Dendritic cell treated with granulocyte-macrophage colony-stimulating factor and Interleukin-4, amounts not matched to agents 40 ng/mL and 50 ng/mL, for 4 days (primary cell): ENCODE results near the gene P2RY12.
A peak's percentile ranks its signal among the peaks of the same experiment; 100 is the strongest.

ENCODE experiments used
- H3K27ac Mint-ChIP-seq: one replicate; pipeline ENCODE4 v1.8.0; 2022; ENCODE audit warnings: mild to moderate bottlenecking, mixed read lengths
- H3K27me3 Mint-ChIP-seq: one replicate; pipeline ENCODE4 v1.8.0; 2022; ENCODE audit warnings: mild to moderate bottlenecking, mixed read lengths
- H3K36me3 Mint-ChIP-seq: one replicate; pipeline ENCODE4 v1.8.0; 2022; ENCODE audit warnings: low read depth, mixed read lengths
- H3K4me1 Mint-ChIP-seq: one replicate; pipeline ENCODE4 v1.8.0; 2022; ENCODE audit warnings: low read depth, mixed read lengths
- H3K4me3 Mint-ChIP-seq: one replicate; pipeline ENCODE4 v1.8.0; 2022; ENCODE audit warnings: mild to moderate bottlenecking, moderate library complexity, mixed read lengths
- H3K9me3 Mint-ChIP-seq: one replicate; pipeline ENCODE4 v1.8.0; 2022; ENCODE audit warnings: mixed read lengths
- intact Hi-C: fragments of 100-400 bp; cut with micrococcal nuclease; formaldehyde crosslinking; loops from one replicate; pipeline ENCODE4 v1.15.0; 2022

P2RY12 gene

DNA sequence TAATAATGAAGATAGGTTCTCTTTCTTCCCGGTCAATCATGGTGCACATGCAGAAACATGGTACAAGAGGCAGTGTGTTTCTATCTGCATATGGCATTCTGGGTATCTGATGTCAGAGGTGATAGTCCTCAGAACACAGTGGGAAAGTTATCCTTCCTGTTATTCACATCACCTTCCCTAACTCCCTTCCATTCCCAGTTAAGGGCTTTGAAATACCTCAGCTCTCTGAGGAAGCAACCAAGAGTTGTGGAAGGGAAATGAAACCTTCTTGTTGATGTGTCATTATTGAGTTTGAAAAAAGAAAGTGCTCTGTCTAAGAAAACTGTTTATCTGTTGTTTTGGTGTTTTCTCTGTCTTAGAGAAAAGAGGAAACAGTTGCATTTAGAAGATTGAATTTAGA lies 33.3 kb downstream of the P2RY12 start:
- intact Hi-C loops: loop anchor here (2.0 kb wide), 1 partner anchor 22 kb away; the partner anchor contains the start of gene P2RY13
- H3K4me1 Mint-ChIP-seq: peaks cover 47% of the 10 kb centered on the region
- peak overlapping the region; percentile 26 for H3K4me3 Mint-ChIP-seq
- no peaks in the 10 kb centered on the region for H3K9me3 Mint-ChIP-seq
- peak overlapping the region; percentile 83 for H3K27ac Mint-ChIP-seq
- H3K27me3 Mint-ChIP-seq: no peaks in the 10 kb centered on the region
- H3K36me3 Mint-ChIP-seq: no peaks in the 10 kb centered on the region

DNA sequence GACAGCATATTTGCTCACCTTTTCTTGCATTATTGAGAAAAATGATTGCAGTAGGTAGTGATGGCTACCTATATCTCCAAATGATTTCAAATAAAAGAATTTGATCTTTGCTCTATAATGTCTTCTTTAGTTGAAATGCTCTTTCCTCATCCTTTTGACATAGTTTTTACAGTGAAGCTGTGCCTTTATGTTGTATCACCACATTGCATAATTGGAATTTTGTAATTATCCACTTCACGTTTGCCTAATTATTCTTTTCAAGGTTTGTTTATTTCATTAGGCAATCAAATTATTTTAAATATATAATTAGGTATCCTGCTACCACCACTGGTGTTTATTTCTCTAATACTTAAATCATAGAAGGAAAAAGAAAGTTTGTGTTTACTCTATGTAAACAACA lies 33.9 kb downstream of the P2RY12 start:
- Mint-ChIP-seq H3K36me3 (no peaks in the 10 kb centered on the region), H3K27me3 (no peaks in the 10 kb centered on the region), H3K27ac (peak overlapping the region; percentile 83), H3K4me3 (no peak overlapping the region), H3K9me3 (no peaks in the 10 kb centered on the region), H3K4me1 (peaks cover 53% of the 10 kb centered on the region)
- intact Hi-C loops: loop anchor here (2.0 kb wide), 1 partner anchor 22 kb away; the partner anchor contains the start of gene P2RY13

DNA sequence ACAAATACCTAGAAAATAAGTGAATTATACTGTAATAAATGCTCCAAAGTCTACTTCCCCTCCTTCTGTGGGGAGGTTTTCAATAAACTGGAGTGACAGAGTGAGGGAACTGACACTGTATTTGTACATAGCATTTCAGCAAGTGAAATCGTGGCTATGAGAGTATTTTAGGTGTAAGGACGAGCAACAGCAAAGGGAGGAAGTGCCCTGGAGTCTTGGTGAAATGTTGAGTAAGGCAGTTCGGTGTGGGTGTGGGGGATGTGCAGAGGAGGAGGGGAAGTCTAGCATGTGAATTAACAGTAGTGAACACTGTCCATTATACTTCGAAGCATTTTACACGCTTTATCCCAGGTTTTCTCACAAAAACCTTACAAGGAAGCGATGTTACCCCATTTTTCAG lies 37.1 kb downstream of the P2RY12 start:
- intact Hi-C loops: loop anchor here (5.0 kb wide), 1 partner anchor 35 kb away; the partner anchor contains the start of gene P2RY12
- H3K27ac Mint-ChIP-seq: peak overlapping the region; percentile 82
- H3K36me3 Mint-ChIP-seq: no peaks in the 10 kb centered on the region
- no peaks in the 10 kb centered on the region for H3K27me3 Mint-ChIP-seq
- peaks cover 56% of the 10 kb centered on the region for H3K4me1 Mint-ChIP-seq
- H3K4me3 Mint-ChIP-seq: no peak overlapping the region
- no peaks in the 10 kb centered on the region for H3K9me3 Mint-ChIP-seq

DNA sequence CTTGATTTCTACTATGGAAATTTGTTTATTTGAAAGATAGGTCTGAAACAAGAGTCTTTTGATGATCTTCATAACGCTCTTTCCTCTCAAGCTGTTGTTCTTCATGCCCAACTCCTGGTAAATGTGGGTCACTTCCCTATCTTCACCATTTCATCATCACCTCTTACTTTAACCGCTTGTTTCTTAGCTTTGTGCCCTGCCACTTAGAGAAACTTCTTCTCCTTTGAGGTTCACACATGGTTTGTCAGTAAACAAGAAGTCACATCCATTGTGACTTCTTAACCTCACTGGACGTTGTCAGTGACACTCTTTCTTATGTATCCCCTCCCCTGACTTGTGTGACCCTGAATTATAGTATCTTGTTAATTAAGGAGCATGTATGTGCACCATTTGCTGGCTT lies 38.3 kb downstream of the P2RY12 start:
- Mint-ChIP-seq H3K27ac (peak overlapping the region; percentile 82), H3K9me3 (no peaks in the 10 kb centered on the region), H3K36me3 (no peaks in the 10 kb centered on the region), H3K4me3 (peak overlapping the region; percentile 61), H3K27me3 (no peaks in the 10 kb centered on the region), H3K4me1 (peaks cover 49% of the 10 kb centered on the region)
- intact Hi-C loops: loop anchor here (5.0 kb wide), 1 partner anchor 36 kb away; the partner anchor contains the start of gene P2RY12

DNA sequence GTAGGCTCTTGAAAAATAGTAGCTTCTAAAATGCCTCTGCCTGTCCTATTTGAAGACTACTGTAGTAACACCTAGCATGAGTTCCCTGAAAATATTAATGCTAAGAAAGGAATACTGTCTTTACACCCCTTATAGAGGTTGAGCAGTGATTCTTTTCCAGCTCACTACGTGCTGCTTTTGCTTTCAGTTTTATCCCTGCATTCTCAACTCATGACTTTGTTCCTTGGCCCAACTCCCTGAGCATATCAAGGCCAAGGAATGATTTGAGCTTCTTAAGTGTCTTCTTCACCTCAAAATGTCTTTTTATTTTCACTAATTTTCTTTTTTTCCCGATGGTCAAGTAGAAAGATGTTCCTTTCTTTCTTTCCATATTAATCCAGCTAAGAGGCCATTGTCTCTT lies 38.7 kb downstream of the P2RY12 start:
- Mint-ChIP-seq H3K36me3 (no peaks in the 10 kb centered on the region), H3K9me3 (no peaks in the 10 kb centered on the region), H3K27me3 (no peaks in the 10 kb centered on the region), H3K4me3 (peak overlapping the region; percentile 61), H3K27ac (peak overlapping the region; percentile 82), H3K4me1 (peaks cover 47% of the 10 kb centered on the region)
- intact Hi-C loops: loop anchor here (5.0 kb wide), 1 partner anchor 36 kb away; the partner anchor contains the start of gene P2RY12

DNA sequence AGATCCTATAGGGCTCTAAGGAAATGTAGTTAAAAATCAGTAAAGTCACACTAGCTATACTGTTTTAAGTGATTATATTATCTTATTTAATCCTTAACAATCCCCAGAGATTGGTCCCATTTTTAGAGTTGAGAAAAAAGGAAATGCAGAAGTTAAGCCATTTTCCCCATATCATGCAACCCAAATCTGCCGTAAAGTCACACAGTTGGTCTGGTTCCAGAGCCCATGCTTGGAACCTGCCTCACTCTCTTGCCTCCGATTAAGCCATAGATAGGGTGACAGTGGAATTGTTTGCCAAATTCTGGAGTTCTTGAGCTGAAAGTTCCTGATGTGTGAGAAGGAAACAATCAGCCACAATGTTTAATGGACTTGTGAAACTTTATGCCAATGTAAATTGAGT lies 52.9 kb downstream of the P2RY12 start:
- Mint-ChIP-seq H3K27me3 (no peaks in the 10 kb centered on the region), H3K4me1 (peaks cover 48% of the 10 kb centered on the region), H3K36me3 (peaks cover 6% of the 10 kb centered on the region), H3K4me3 (no peak overlapping the region), H3K9me3 (no peaks in the 10 kb centered on the region), H3K27ac (no peak overlapping the region)
- intact Hi-C loops: no loop called here

DNA sequence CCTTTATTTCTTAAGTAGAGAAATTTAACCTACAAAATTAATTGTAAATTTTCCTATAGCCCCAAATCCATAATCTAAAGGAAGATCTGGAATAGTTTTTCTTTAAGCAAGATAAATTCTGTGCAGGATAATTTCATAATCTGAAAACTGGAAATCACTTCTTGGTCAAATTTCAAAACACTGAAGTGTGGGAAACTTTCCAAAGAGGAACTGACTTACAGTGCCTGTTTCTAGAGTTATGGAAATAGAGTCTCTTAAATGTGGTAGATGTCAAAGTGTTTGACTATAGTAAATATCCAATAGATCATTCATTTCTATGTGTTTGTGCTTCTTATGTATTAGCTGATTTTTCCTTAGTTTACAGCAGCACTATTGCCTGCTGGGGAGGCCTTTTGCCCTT lies 53.7 kb downstream of the P2RY12 start:
- Mint-ChIP-seq H3K9me3 (no peaks in the 10 kb centered on the region), H3K27ac (peak overlapping the region; percentile 39), H3K4me1 (peaks cover 56% of the 10 kb centered on the region), H3K27me3 (no peaks in the 10 kb centered on the region), H3K36me3 (peaks cover 6% of the 10 kb centered on the region), H3K4me3 (no peak overlapping the region)
- intact Hi-C loops: no loop called here

DNA sequence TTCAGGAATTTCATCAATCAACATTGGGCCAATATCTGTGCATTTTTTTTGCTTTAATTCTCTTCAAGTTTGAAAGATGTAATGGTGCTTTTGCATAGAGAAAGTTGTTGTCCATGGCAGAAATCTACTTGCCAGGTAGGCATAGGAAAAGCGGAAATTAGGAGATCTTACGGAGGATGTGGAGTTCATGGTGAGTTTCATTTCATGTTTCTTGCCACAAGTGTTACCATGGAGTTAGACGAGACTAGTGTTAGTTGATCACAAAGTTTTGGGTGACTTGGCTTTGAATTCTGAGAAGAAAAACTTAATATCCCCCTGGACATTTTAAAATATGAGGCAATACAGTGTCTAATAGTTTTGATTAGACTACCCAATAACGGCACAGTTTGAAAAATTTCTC lies 54.2 kb downstream of the P2RY12 start:
- Mint-ChIP-seq H3K36me3 (peaks cover 6% of the 10 kb centered on the region), H3K9me3 (no peaks in the 10 kb centered on the region), H3K27me3 (no peaks in the 10 kb centered on the region), H3K4me3 (no peak overlapping the region), H3K27ac (peak overlapping the region; percentile 9), H3K4me1 (peaks cover 58% of the 10 kb centered on the region)
- intact Hi-C loops: no loop called here

DNA sequence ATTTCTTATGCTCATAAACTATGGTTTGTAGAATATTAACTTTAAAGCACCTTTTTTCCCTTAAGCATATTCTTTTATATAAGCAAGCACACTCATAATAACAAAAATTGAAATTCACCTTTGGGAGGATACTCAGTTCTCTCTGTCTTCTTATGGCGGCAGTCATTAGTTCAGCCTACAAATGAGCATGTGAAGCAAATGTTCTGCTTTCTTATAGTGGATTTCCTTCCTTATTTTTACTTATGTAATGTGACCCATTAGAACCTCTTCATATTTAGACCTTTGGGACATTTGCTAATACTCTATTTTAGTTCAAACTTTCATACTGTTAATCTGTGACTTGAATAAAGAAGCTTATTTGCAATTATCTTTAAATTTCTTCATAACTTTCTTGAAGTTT lies 55.2 kb downstream of the P2RY12 start, which contains the start of gene P2RY13:
TSS of gene P2RY13 (minus strand) at position 187 of the 400 bp plus-strand sequence. CDS start at position 166, 21 bp downstream.
- intact Hi-C loops: loop anchor here (2.0 to 5.0 kb wide), 2 partner anchors 21 to 33 kb away; no protein-coding TSS in a partner anchor
- peaks cover 6% of the 10 kb centered on the region for H3K36me3 Mint-ChIP-seq
- peak within 1 kb of the TSS; percentile 80 for H3K27ac Mint-ChIP-seq
- peaks cover 66% of the 10 kb centered on the region for H3K4me1 Mint-ChIP-seq
- no peaks in the 10 kb centered on the region for H3K27me3 Mint-ChIP-seq
- peak within 1 kb of the TSS; percentile 80 for H3K4me3 Mint-ChIP-seq
- H3K9me3 Mint-ChIP-seq: no peaks in the 10 kb centered on the region

DNA sequence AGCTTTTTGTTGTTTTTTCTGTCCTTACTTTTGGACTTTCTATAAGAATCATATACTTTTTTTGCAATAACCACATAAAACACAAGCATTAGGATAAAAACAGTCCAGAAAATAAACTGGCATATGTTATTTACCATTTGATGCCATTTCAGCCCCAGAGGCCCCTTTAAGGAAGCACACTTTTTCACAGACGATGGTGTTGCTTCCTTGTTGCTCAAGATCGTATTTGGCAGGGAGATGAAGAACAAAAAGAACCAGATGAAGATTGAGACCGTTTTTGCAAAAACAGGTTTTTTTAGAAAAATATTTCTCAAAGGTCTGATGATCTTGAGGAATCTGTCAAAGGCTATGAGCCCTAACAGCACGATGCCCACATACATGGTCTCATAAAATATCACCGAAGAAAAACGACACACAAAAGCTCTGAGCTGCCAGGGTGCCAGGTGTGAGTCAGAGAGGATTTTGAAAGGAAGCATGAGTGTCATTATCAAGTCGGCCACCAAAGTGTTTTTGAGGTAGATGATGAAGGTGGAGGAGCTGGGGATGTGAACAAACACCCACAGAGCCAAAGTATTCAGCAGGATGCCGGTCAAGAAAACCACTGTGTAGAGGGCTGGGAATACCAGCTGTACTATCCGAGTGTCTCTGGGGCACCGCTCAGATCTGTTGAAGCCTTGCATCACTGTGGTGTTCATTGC lies 56.1 kb downstream of the P2RY12 start:
- intact Hi-C loops: loop anchor here (2.0 to 5.0 kb wide), 2 partner anchors 22 to 34 kb away; no protein-coding TSS in a partner anchor
- Mint-ChIP-seq H3K27ac (peak overlapping the region; percentile 80), H3K4me1 (peaks cover 75% of the 10 kb centered on the region), H3K27me3 (peaks cover 5% of the 10 kb centered on the region), H3K9me3 (no peaks in the 10 kb centered on the region), H3K36me3 (peaks cover 6% of the 10 kb centered on the region), H3K4me3 (peak overlapping the region; percentile 80)

DNA sequence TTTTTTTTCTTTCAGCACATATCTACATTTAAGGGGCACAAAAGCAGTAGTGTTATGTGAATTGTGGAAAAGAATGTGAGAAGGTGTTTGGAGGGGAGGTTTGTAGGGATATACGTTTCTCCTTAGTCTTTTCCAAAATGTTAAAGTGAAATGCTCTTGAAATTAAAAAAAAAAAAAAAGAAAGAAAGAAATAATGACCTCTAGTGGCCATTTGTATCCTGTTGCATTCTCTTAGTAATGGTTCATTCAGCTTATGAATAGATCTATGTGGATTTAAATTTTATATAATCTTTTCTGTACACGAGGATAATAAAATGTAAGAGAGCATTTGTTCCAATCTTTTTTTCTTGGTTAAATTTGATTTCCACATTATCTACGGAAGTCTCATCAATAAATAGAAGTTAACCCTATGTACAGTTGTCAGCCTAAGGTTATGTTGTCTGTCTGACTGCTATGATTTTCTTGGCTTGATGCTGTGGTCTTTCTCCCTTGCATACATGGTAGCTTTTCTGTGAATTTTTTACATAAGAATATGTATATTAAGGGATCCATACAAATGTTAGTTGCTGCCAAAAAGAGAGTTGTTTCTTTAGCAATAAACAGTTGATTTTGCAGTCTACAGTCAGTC lies 56.9 kb downstream of the P2RY12 start:
- Mint-ChIP-seq H3K36me3 (peaks cover 6% of the 10 kb centered on the region), H3K9me3 (no peaks in the 10 kb centered on the region), H3K4me3 (peak overlapping the region; percentile 80), H3K4me1 (peaks cover 78% of the 10 kb centered on the region), H3K27ac (peak overlapping the region; percentile 80), H3K27me3 (peaks cover 7% of the 10 kb centered on the region)
- intact Hi-C loops: loop anchor here (2.0 to 5.0 kb wide), 3 partner anchors 23 to 37 kb away; no protein-coding TSS in a partner anchor

DNA sequence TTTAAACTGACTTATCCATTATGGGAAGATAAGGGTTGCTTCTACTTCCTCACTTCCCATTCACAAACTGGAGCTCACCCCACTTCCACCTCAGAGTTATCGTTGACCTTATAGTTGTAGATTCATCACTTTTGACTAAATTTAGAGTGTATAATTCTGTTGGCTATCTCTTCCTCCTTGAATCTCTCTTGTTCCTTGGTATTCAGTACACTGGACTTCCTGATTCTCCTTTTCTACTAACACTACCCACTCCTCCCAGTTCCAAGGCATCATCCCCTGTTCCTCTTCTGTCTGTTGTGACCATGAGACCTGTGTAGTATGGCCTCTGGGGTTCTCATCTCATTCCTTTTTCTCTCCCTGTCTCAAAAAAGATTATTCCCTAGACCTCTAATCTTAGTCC lies 62.0 kb downstream of the P2RY12 start:
- Mint-ChIP-seq H3K27me3 (peaks cover 7% of the 10 kb centered on the region), H3K27ac (peak overlapping the region; percentile 72), H3K9me3 (no peaks in the 10 kb centered on the region), H3K36me3 (no peaks in the 10 kb centered on the region), H3K4me1 (peaks cover 70% of the 10 kb centered on the region), H3K4me3 (no peak overlapping the region)
- intact Hi-C loops: no loop called here

DNA sequence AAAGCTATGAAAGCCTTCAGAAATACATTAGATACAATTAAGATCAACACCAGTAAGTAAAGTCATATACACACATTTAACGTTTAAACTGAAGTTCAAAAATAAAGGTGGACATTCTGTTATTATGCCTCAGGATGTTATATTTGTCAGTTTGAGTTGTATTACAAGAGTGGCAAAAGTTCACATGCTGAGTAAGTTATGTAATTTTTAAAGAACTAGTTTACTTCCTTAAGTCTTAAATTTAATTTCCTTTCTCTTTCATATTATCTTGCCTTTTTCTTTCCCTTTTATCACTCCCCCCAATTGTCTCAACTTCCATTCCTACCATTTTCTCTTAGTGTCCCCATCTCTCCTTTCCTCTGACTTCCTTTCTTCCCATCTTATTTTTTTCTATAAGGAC lies 63.0 kb downstream of the P2RY12 start:
- Mint-ChIP-seq H3K27ac (no peak overlapping the region), H3K27me3 (peaks cover 7% of the 10 kb centered on the region), H3K9me3 (no peaks in the 10 kb centered on the region), H3K4me3 (no peak overlapping the region), H3K4me1 (peaks cover 61% of the 10 kb centered on the region), H3K36me3 (no peaks in the 10 kb centered on the region)
- intact Hi-C loops: loop anchor here (2.0 kb wide), 1 partner anchor 15 kb away; no protein-coding TSS in a partner anchor

DNA sequence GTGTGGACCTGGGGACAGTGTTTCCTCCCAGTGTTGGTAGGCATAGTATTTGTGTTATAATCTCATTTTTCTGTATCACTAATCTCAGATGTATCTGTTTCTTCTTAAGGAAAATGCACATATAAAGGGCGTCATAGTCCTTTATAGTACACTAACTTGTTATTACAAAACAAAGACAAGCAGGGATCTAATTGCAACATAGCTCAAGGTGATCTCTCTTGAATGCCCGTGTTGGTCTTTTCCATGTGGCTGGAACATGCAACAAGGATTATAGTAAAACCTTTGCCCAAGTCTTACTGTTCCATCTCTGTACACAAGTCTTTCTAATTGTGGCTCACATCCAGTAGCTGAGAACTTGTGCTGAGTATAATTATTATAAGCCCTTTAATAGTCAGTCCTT lies 64.4 kb downstream of the P2RY12 start:
- Mint-ChIP-seq H3K9me3 (no peaks in the 10 kb centered on the region), H3K4me3 (no peak overlapping the region), H3K27me3 (peaks cover 7% of the 10 kb centered on the region), H3K4me1 (peaks cover 50% of the 10 kb centered on the region), H3K27ac (no peak overlapping the region), H3K36me3 (no peaks in the 10 kb centered on the region)
- intact Hi-C loops: loop anchor here (2.0 kb wide), 1 partner anchor 13 kb away; no protein-coding TSS in a partner anchor
